Heart left ventricle (tissue), 16 donors: ENCODE results near the gene SLC66A2. TPM values are rescaled to one million over a fixed set of nuclear protein-coding genes. Genes with fewer than 3 reads are reported as not detected.

Experiments
- ATAC-seq, 4 donors: fragments of 200-7000 bp; cut with Tn5 transposase; one replicate each; pipeline ENCODE4 v1.9.1; 2020 to 2022; ENCODE audit warnings: moderate library complexity in 4 of 4, mild to moderate bottlenecking in 3 of 4, moderate number of reproducible peaks in 1 of 4
- DNase-seq, 5 donors: peaks; one replicate each; pipeline ENCODE4 v3.0.0-alpha.2; 2020
- H3K27ac ChIP-seq, 12 donors: fragments of 200-600 bp; sonication (generic) in 4 of 12; one replicate each; pipeline versions ENCODE4 v1.5.0 to v1.8.0; 2016 to 2022; ENCODE audit warnings: mild to moderate bottlenecking in 2 of 12
- H3K27me3 ChIP-seq, 9 donors: fragments of 200-600 bp; sonication (generic) in 2 of 9; one replicate each; pipeline versions ENCODE4 v1.5.1 to v1.8.0; 2016 to 2022; ENCODE audit warnings: mild to moderate bottlenecking in 3 of 9
- H3K36me3 ChIP-seq, 9 donors: fragments of 200-600 bp; sonication (generic) in 2 of 9; one replicate each; pipeline versions ENCODE4 v1.5.0 to v1.8.0; 2018 to 2022; ENCODE audit warnings: mild to moderate bottlenecking in 2 of 9
- H3K4me1 ChIP-seq, 12 donors: fragments of 200-600 bp; sonication (generic) in 4 of 12; one replicate each; pipeline versions ENCODE4 v1.5.0 to v1.8.0; 2016 to 2022; ENCODE audit warnings: mild to moderate bottlenecking in 3 of 12
- H3K4me3 ChIP-seq, 12 donors: fragments of 200-600 bp; sonication (generic) in 4 of 12; one replicate each; pipeline versions ENCODE4 v1.5.0 to v1.8.0; 2017 to 2022; ENCODE audit warnings: mild to moderate bottlenecking in 9 of 12, moderate library complexity in 4 of 12
- H3K9me3 ChIP-seq, 12 donors: fragments of 200-600 bp; sonication (generic) in 4 of 12; one replicate each; pipeline versions ENCODE4 v1.5.0 to v1.8.0; 2016 to 2022; ENCODE audit warnings: mild to moderate bottlenecking in 1 of 12
- CTCF ChIP-seq, 12 donors: fragments of 200-600 bp; sonication (generic) in 4 of 12; IDR thresholded peaks; one replicate each; pipeline versions ENCODE4 v1.5.0 to v1.8.0; 2018 to 2022; ENCODE audit warnings: antibody characterized with exemption in 12 of 12, mild to moderate bottlenecking in 5 of 12
- POLR2A ChIP-seq, 2 donors: fragments of 450-650 bp; IDR thresholded peaks; one replicate each; pipeline ENCODE4 v1.6.1; 2017; ENCODE audit warnings: antibody characterized with exemption in 2 of 2, mild to moderate bottlenecking in 2 of 2, moderate library complexity in 2 of 2
- WGBS, 4 donors: extraction: QIAGEN DNeasy Blood & Tissue Kit in 2 of 4; methylation state at CpG; one replicate each; pipeline versions ENCODE4 v1.1.5 to v1.1.7; 2013 to 2018; 5-methylcytosine and 5-hydroxymethylcytosine counted together
- intact Hi-C, 10 donors: fragments of 100-400 bp; cut with DNase I; formaldehyde crosslinking; loops; one replicate each; pipeline versions ENCODE4 v1.11.1 to v1.14.2; 2022
- polyA plus RNA-seq, 2 donors: library from polyadenylated mRNA; stranded (reverse); fragments of 200-250 nt; gene quantifications; one replicate each; pipeline ENCODE4 v1.2.3, GENCODE V29; 2013
- total RNA-seq, 9 donors: library from RNA; depleted of rRNA in 2 of 9; stranded (reverse); fragments of >200 nt in 2 of 9; fragmentation: NEBNext Ultra II Directional in 3 of 9; extraction: Animal tissue kit (Norgen Biotek cat#: 25700) in 3 of 9; gene quantifications; one replicate each; pipeline versions ENCODE4 v1.1.0 to v1.2.4, GENCODE V29; 2016 to 2023
- donor health status: ischemic (EF 13 %, LVEDD 7.1; RV severe dilation, severe dysfunction).
- donor health status: healthy with polysubstance abuse.
- donor health status: DM: no; HTN: yes; CAD: no.
- donor health status: DM: no; HTN: no; CAD: no.
- donor health status: ischemic (EF 25% LVEDD 6.9; RV normal size, moderate dysfunction).
- donor health status: ischemic (EF 25% LVEDD 5.7; RV mildly dilated, moderate dysfunction).
- donor health status: healthy.
- donor health status: DM: yes; HTN: yes; CAD: no.
- donor health status: ischemic (EF 35%, LVEDD 5.7; RV mildly dilated, moderate dysfunction).
- donor health status: nonischemic (EF 11% LVEDD 7.7; RV severe dilation, severe dysfunction).
- donor health status: DM: yes; HTN: yes; CAD: no.
- donor health status: PGD.
- donor health status: ischemic (EF 29% LVEDD 5.4; RV normal size, mild dysfunction).
- donor health status: nonischemic (EF 23%, LVEDD 6.1; RV moderate dilation, normal function).

SLC66A2 gene
- total and polyA plus RNA-seq, 11 donors, result 19.7 to 33.4 (median 26.6) TPM

- WGBS, 4 donors, result 29 to 46% (median 40%) methylated on average over 7 of the region's 7 CpGs
- intact Hi-C loops, result loop anchor here in 5 of 10 donors (2.0 to 10.0 kb wide), 6 partner anchors 34 to 82 kb away; partner anchors contain the start of genes RBFA (in 3 of the 5) and SLC66A2 (in 3 of the 5)
- no peak for DNase-seq
- H3K4me3 ChIP-seq, result peak overlapping the region in 9 of 12 donors; percentile 83 to 99 (median 92)
- H3K9me3 ChIP-seq, result no peaks in the 10 kb centered on the region
- H3K27ac ChIP-seq, result no peak overlapping the region
- no peak for TF ChIP-seq POLR2A (IDR thresholded peaks at IDR 0.05)
- TF ChIP-seq CTCF (IDR thresholded peaks at IDR 0.05), result no peak
- H3K36me3 ChIP-seq, result peaks cover 0 to 29% (median 16%) of the 10 kb centered on the region in 9 donors
- H3K4me1 ChIP-seq, result peaks cover 0 to 59% (median 30%) of the 10 kb centered on the region in 12 donors
- no peaks in the 10 kb centered on the region for H3K27me3 ChIP-seq
- ATAC-seq, result no peak
Measured at GRCh38 chr18:79986726-79987125, 35.3 kb upstream of the SLC66A2 start.

- H3K36me3 ChIP-seq, result peaks cover 0 to 29% (median 16%) of the 10 kb centered on the region in 9 donors
- H3K27me3 ChIP-seq, result no peaks in the 10 kb centered on the region
- WGBS, 4 donors, result 90 to 93% (median 92%) methylated on average over 12 of the region's 12 CpGs
- peaks cover 0 to 64% (median 32%) of the 10 kb centered on the region in 12 donors for H3K4me1 ChIP-seq
- intact Hi-C loops, result loop anchor here in 4 of 10 donors (5.0 to 10.0 kb wide), 5 partner anchors 33 to 80 kb away; partner anchors contain the start of genes RBFA (in 3 of the 4) and SLC66A2 (in 2 of the 4)
- H3K27ac ChIP-seq, result no peak overlapping the region
- no peak for TF ChIP-seq CTCF (IDR thresholded peaks at IDR 0.05)
- no peak for TF ChIP-seq POLR2A (IDR thresholded peaks at IDR 0.05)
- no peak for DNase-seq
- H3K9me3 ChIP-seq, result no peaks in the 10 kb centered on the region
- no peak for ATAC-seq
- H3K4me3 ChIP-seq, result no peak overlapping the region
Measured at GRCh38 chr18:79985172-79985571, 33.7 kb upstream of the SLC66A2 start.

DNA sequence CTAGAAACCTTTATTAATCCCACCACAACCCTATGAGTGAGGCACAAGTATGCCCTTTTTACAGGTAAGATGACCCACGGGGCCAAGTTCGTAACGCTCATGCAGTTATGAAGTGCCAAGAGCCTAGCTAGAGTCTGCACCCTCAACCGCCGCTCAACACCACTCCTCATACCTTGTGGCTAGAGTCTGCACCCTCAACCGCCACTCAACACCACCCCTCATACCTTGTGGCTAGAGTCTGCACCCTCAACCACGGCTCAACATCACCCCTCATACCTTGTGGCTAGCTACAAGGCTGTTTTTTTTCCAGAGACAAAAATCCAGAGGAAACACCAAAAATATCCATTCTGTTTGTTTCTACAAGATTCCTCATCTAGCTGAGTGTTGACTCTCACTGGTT lies 32.3 kb upstream of the SLC66A2 start:
- DNase-seq, result no peak
- Histone ChIP-seq H3K27ac (no peak overlapping the region), H3K9me3 (no peaks in the 10 kb centered on the region), H3K36me3 (peaks cover 0 to 34% (median 17%) of the 10 kb centered on the region in 9 donors), H3K4me1 (peaks cover 0 to 56% (median 26%) of the 10 kb centered on the region in 12 donors), H3K4me3 (no peak overlapping the region), H3K27me3 (no peaks in the 10 kb centered on the region)
- no peak for ATAC-seq
- WGBS, 4 donors, result 91 to 97% (median 95%) methylated on average over 7 of the region's 7 CpGs
- no peak for TF ChIP-seq POLR2A (IDR thresholded peaks at IDR 0.05)
- no peak for TF ChIP-seq CTCF (IDR thresholded peaks at IDR 0.05)
- intact Hi-C loops, result loop anchor here in 4 of 10 donors (10.0 kb wide), 3 partner anchors 49 to 79 kb away; partner anchors contain the start of gene RBFA (in 2 of the 4)

DNA sequence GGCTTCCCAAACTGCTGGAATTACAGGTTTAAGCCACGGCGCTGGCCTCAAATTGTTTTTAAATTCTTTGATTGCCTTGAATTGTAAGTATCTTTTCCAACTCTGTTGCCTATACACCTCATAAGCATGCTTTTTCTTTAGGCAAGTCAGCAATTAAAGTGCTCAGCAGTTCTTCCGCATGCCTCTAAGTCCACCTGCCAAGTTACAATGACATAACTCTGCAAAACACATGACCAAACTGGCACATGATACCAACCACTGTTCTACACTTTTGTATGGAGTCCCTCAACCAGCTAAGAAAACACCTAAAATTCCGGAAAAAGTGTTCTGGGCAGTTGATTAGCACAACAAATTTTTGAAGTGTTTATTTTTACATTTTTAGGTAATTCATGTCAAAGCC lies 31.8 kb upstream of the SLC66A2 start:
- H3K36me3 ChIP-seq, result peaks cover 0 to 34% (median 17%) of the 10 kb centered on the region in 9 donors
- H3K27ac ChIP-seq, result peak overlapping the region in 1 of 12 donors; percentile 57
- H3K9me3 ChIP-seq, result no peaks in the 10 kb centered on the region
- peaks cover 0 to 56% (median 26%) of the 10 kb centered on the region in 12 donors for H3K4me1 ChIP-seq
- 83 to 86% (median 85%) methylated on average over 4 of the region's 4 CpGs for WGBS, 4 donors
- no peak for TF ChIP-seq CTCF (IDR thresholded peaks at IDR 0.05)
- no peak for TF ChIP-seq POLR2A (IDR thresholded peaks at IDR 0.05)
- ATAC-seq (no peak), DNase-seq (no peak)
- intact Hi-C loops, result loop anchor here in 4 of 10 donors (10.0 kb wide), 3 partner anchors 48 to 78 kb away; partner anchors contain the start of gene RBFA (in 2 of the 4)
- no peak overlapping the region for H3K4me3 ChIP-seq
- no peaks in the 10 kb centered on the region for H3K27me3 ChIP-seq
